HG02885 (cell line): Measurements from ENCODE around the gene HSD17B2.
"Not testable (repeated sequence)": the region's sequence is repeated elsewhere in the genome, so short reads cannot be mapped to it uniquely, and the experiment has no call there.

Source experiments
- ATAC-seq: cut with Tn5 transposase; IDR thresholded peaks from one replicate; pipeline ENCODE4 v1.9.1; 2021; ENCODE audit warnings: mild to moderate bottlenecking; ENCODE audit not compliant: unreplicated experiment, poor library complexity

HSD17B2 gene

GRCh38 chr16:82072313-82072712, 37.3 kb downstream of the HSD17B2 start:
- ATAC-seq: no peak

GRCh38 chr16:82074019-82074558, 39.0 kb downstream of the HSD17B2 start:
- no peak for ATAC-seq

- ATAC-seq: no peak
Observed at GRCh38 chr16:82078125-82078524, 43.1 kb downstream of the HSD17B2 start.

GRCh38 chr16:82079892-82080291, 44.8 kb downstream of the HSD17B2 start:
- ATAC-seq: no peak

GRCh38 chr16:82081264-82081663, 46.2 kb downstream of the HSD17B2 start:
- ATAC-seq: no peak

GRCh38 chr16:82082097-82082496, 47.0 kb downstream of the HSD17B2 start:
- no peak for ATAC-seq

- no peak for ATAC-seq
Observed at GRCh38 chr16:82082543-82083244, 47.6 kb downstream of the HSD17B2 start.

- no peak for ATAC-seq
Observed at GRCh38 chr16:82083710-82084353, 48.8 kb downstream of the HSD17B2 start.

- no peak for ATAC-seq
Observed at GRCh38 chr16:82085011-82085779, 50.1 kb downstream of the HSD17B2 start.

GRCh38 chr16:82088483-82088882, 53.4 kb downstream of the HSD17B2 start:
- no peak for ATAC-seq

- no peak for ATAC-seq
Observed at GRCh38 chr16:82091241-82091640, 56.2 kb downstream of the HSD17B2 start.

- ATAC-seq: no peak
Observed at GRCh38 chr16:82092711-82093110, 57.7 kb downstream of the HSD17B2 start.

GRCh38 chr16:82093666-82094300, 58.7 kb downstream of the HSD17B2 start:
- no peak for ATAC-seq

GRCh38 chr16:82094942-82095540, 60.0 kb downstream of the HSD17B2 start:
- no peak for ATAC-seq

GRCh38 chr16:82096641-82097040, 61.6 kb downstream of the HSD17B2 start:
- ATAC-seq: no peak

GRCh38 chr16:82105107-82105506, 70.1 kb downstream of the HSD17B2 start:
- ATAC-seq: no peak

- no peak for ATAC-seq
Observed at GRCh38 chr16:82108100-82108499, 73.0 kb downstream of the HSD17B2 start.

GRCh38 chr16:82108774-82109173, 73.7 kb downstream of the HSD17B2 start:
- ATAC-seq: no peak

GRCh38 chr16:82109266-82109665, 74.2 kb downstream of the HSD17B2 start:
- ATAC-seq: not testable (repeated sequence)

- ATAC-seq: no peak
Observed at GRCh38 chr16:82111944-82112343, 76.9 kb downstream of the HSD17B2 start.
